KMS-11 (cell line): ENCODE measurements around the gene VWF.

ENCODE experiments used
- H2AFZ ChIP-seq: fragments of 200-600 bp; sonication (generic); 2 replicates; pipeline ENCODE4 v1.6.1; 2016; ENCODE audit warnings: antibody characterized with exemption, mixed run types, low read depth
- H3K27ac ChIP-seq: fragments of 200-600 bp; sonication (generic); 2 replicates; pipeline ENCODE4 v1.6.1; 2016; ENCODE audit warnings: mild to moderate bottlenecking, mixed run types
- H3K27me3 ChIP-seq: fragments of 200-600 bp; sonication (generic); 2 replicates; pipeline ENCODE4 v1.6.1; 2017; ENCODE audit warnings: mild to moderate bottlenecking, low read depth, mixed run types, moderate library complexity; ENCODE audit not compliant: insufficient read depth
- H3K36me3 ChIP-seq: fragments of 200-600 bp; sonication (generic); 2 replicates; pipeline ENCODE4 v1.6.1; 2017; ENCODE audit warnings: mild to moderate bottlenecking, mixed run types; ENCODE audit not compliant: insufficient read depth
- H3K4me1 ChIP-seq: fragments of 200-600 bp; sonication (generic); 2 replicates; pipeline ENCODE4 v1.6.1; 2016; ENCODE audit warnings: mild to moderate bottlenecking, low read depth, mixed run types; ENCODE audit not compliant: poor library complexity, severe bottlenecking
- H3K4me2 ChIP-seq: fragments of 200-600 bp; sonication (generic); 2 replicates; pipeline ENCODE4 v1.7.0; 2016; ENCODE audit warnings: mild to moderate bottlenecking, mixed run types
- H3K4me3 ChIP-seq: fragments of 200-600 bp; sonication (generic); IDR thresholded peaks from 2 replicates; pipeline ENCODE4 v1.6.1; 2017; ENCODE audit warnings: low read depth, low read length, mixed read lengths; ENCODE audit not compliant: insufficient read depth
- H3K79me2 ChIP-seq: fragments of 200-600 bp; sonication (generic); 2 replicates; pipeline ENCODE4 v1.6.1; 2016; ENCODE audit warnings: low read depth, mixed run types; ENCODE audit not compliant: insufficient read depth
- H3K9ac ChIP-seq: fragments of 200-600 bp; sonication (generic); 2 replicates; pipeline ENCODE4 v1.6.1; 2016; ENCODE audit warnings: mild to moderate bottlenecking, mixed run types
- H4K20me1 ChIP-seq: fragments of 200-600 bp; sonication (generic); 2 replicates; pipeline ENCODE4 v1.6.1; 2016; ENCODE audit warnings: mild to moderate bottlenecking, mixed run types; ENCODE audit not compliant: insufficient read depth
- TF ChIP-seq, protein P1 (sequence below): fragments of 200-600 bp; sonication (generic); conservative IDR thresholded peaks from 2 replicates; pipeline ENCODE4 v1.6.1; 2017; ENCODE audit warnings: low read depth, mild to moderate bottlenecking, antibody characterized with exemption, low read length, moderate library complexity, mixed read lengths

VWF gene

GRCh38 chr12:6085841-6086240 is 38.6 kb downstream of the VWF start:
- H3K36me3 ChIP-seq: no peaks in the 10 kb centered on the region
- H3K79me2 ChIP-seq: no peaks in the 10 kb centered on the region
- no peaks in the 10 kb centered on the region for H3K4me1 ChIP-seq
- H4K20me1 ChIP-seq: no peaks in the 10 kb centered on the region
- H3K27ac ChIP-seq: no peak overlapping the region
- H3K4me2 ChIP-seq: no peak overlapping the region
- H3K4me3 ChIP-seq: no peak overlapping the region
- TF ChIP-seq, protein P1, sequence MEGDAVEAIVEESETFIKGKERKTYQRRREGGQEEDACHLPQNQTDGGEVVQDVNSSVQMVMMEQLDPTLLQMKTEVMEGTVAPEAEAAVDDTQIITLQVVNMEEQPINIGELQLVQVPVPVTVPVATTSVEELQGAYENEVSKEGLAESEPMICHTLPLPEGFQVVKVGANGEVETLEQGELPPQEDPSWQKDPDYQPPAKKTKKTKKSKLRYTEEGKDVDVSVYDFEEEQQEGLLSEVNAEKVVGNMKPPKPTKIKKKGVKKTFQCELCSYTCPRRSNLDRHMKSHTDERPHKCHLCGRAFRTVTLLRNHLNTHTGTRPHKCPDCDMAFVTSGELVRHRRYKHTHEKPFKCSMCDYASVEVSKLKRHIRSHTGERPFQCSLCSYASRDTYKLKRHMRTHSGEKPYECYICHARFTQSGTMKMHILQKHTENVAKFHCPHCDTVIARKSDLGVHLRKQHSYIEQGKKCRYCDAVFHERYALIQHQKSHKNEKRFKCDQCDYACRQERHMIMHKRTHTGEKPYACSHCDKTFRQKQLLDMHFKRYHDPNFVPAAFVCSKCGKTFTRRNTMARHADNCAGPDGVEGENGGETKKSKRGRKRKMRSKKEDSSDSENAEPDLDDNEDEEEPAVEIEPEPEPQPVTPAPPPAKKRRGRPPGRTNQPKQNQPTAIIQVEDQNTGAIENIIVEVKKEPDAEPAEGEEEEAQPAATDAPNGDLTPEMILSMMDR: no peak
- H3K27me3 ChIP-seq: no peaks in the 10 kb centered on the region
- H2AFZ ChIP-seq: no peak overlapping the region
- H3K9ac ChIP-seq: no peak overlapping the region

- H3K79me2 ChIP-seq: no peaks in the 10 kb centered on the region
- no peaks in the 10 kb centered on the region for H4K20me1 ChIP-seq
- no peak overlapping the region for H3K27ac ChIP-seq
- H3K4me1 ChIP-seq: no peaks in the 10 kb centered on the region
- TF ChIP-seq, protein P1: no peak
- no peak overlapping the region for H3K4me3 ChIP-seq
- no peak overlapping the region for H3K9ac ChIP-seq
- no peaks in the 10 kb centered on the region for H3K36me3 ChIP-seq
- no peak overlapping the region for H3K4me2 ChIP-seq
- H2AFZ ChIP-seq: no peak overlapping the region
- H3K27me3 ChIP-seq: no peaks in the 10 kb centered on the region
These were observed 39.5 kb downstream of the VWF start for GRCh38 chr12:6084969-6085450.

- no peak overlapping the region for H2AFZ ChIP-seq
- H3K4me2 ChIP-seq: no peak overlapping the region
- TF ChIP-seq, protein P1: no peak
- no peaks in the 10 kb centered on the region for H3K79me2 ChIP-seq
- H4K20me1 ChIP-seq: no peaks in the 10 kb centered on the region
- no peak overlapping the region for H3K27ac ChIP-seq
- no peak overlapping the region for H3K4me3 ChIP-seq
- no peaks in the 10 kb centered on the region for H3K4me1 ChIP-seq
- H3K9ac ChIP-seq: no peak overlapping the region
- no peaks in the 10 kb centered on the region for H3K36me3 ChIP-seq
- no peaks in the 10 kb centered on the region for H3K27me3 ChIP-seq
These were observed 40.1 kb downstream of the VWF start for GRCh38 chr12:6084261-6084968.

DNA sequence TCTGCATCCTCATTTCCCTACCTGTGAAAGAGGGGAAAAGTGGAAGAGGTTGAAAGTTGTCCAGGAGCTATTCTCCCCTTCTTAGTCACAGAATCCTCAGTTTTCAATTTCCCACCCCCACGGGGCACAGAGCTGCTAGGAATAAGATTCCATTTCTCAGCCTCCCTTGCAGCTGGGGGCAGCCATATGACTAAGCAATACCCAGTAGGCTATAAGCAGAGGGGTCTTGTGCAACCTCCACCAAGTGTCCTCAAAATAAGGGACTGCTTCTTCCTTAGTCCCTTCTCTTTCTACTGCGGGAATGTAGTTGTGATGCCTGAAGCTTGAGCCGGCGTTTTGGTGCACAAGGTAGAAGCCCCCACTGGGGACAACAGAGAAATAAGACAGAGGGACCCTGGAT is 40.9 kb downstream of the VWF start:
- no peak overlapping the region for H3K4me3 ChIP-seq
- H3K36me3 ChIP-seq: no peaks in the 10 kb centered on the region
- TF ChIP-seq, protein P1: no peak
- H3K27me3 ChIP-seq: no peaks in the 10 kb centered on the region
- H2AFZ ChIP-seq: no peak overlapping the region
- no peaks in the 10 kb centered on the region for H3K79me2 ChIP-seq
- no peak overlapping the region for H3K27ac ChIP-seq
- H4K20me1 ChIP-seq: no peaks in the 10 kb centered on the region
- H3K9ac ChIP-seq: no peak overlapping the region
- H3K4me1 ChIP-seq: peaks cover 6% of the 10 kb centered on the region
- no peak overlapping the region for H3K4me2 ChIP-seq
